Neural cell (in vitro differentiated cells): ENCODE data around the gene MYBBP1A.

Experiments
- EZH2 ChIP-seq: fragments of 200-600, 300-800 bp; shearing (Covaris generic), sonication (generic); IDR thresholded peaks from 2 replicates; pipeline ENCODE4 v1.6.1; 2014; ENCODE audit warnings: antibody characterized with exemption, low read length, borderline replicate concordance, mild to moderate bottlenecking; ENCODE audit not compliant: insufficient read depth, poor library complexity, severe bottlenecking
- MXI1 ChIP-seq: fragments of 450-650 bp; conservative IDR thresholded peaks from 2 replicates; pipeline ENCODE4 v1.6.1; 2014; ENCODE audit warnings: antibody characterized with exemption, mild to moderate bottlenecking; ENCODE audit not compliant: poor library complexity, severe bottlenecking
- POLR2AphosphoS5 ChIP-seq: IDR thresholded peaks from 2 replicates; pipeline ENCODE4 v1.6.1; 2012
- SMC3 ChIP-seq: fragments of 450-650 bp; conservative IDR thresholded peaks from 2 replicates; pipeline ENCODE4 v1.6.1; 2014; ENCODE audit warnings: antibody characterized with exemption, mild to moderate bottlenecking, moderate library complexity; ENCODE audit not compliant: poor library complexity
- TF ChIP-seq, protein P1 (sequence below): fragments of 450-650 bp; IDR thresholded peaks from 2 replicates; pipeline ENCODE4 v1.5.1; 2014; ENCODE audit warnings: antibody characterized with exemption, mild to moderate bottlenecking, moderate library complexity; ENCODE audit not compliant: poor library complexity, severe bottlenecking
- TF ChIP-seq, protein P2 (sequence below): IDR thresholded peaks from 2 replicates; pipeline ENCODE4 v1.6.1; 2012; ENCODE audit warnings: borderline replicate concordance

DNA sequence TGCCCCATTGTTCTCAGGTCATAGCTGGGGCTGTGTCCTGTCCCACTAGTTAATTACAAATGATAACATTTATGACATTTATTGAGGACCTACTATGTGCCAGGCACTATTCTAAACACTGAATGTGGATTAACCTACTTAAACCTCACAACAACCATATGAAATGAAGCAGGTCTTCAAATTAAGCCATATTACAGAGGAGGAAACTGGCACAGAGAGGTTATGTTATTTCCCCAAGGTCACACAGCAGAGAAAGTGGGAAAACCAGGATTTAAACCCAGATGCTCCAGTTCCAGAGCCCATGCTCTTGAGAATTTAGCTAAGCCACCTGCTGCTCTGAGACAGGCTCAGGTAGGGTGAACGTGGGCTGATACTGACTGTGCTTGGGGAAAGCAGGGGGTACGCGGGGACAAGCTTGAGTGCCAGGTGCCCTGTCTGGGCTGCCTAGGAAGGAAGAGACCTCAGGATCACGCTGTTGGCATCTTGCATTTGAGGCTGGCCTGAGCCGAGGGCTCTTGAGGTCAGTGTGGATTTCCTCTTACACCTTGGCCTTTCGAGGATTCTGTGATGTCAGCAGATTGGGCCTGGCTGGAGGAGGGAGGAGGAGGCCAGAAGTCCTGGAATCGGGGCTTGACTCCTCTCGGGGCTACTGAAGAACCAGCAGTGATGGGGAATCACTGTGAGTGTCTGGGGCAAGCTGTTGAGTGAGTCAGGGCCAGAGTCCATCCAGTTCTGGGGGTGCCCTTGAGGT lies 47.6 kb downstream of the MYBBP1A start:
- TF ChIP-seq, protein P1, sequence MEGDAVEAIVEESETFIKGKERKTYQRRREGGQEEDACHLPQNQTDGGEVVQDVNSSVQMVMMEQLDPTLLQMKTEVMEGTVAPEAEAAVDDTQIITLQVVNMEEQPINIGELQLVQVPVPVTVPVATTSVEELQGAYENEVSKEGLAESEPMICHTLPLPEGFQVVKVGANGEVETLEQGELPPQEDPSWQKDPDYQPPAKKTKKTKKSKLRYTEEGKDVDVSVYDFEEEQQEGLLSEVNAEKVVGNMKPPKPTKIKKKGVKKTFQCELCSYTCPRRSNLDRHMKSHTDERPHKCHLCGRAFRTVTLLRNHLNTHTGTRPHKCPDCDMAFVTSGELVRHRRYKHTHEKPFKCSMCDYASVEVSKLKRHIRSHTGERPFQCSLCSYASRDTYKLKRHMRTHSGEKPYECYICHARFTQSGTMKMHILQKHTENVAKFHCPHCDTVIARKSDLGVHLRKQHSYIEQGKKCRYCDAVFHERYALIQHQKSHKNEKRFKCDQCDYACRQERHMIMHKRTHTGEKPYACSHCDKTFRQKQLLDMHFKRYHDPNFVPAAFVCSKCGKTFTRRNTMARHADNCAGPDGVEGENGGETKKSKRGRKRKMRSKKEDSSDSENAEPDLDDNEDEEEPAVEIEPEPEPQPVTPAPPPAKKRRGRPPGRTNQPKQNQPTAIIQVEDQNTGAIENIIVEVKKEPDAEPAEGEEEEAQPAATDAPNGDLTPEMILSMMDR: no peak
- TF ChIP-seq MXI1 (no peak), POLR2AphosphoS5 (no peak), SMC3 (no peak), EZH2 (no peak)
- TF ChIP-seq, protein P2, sequence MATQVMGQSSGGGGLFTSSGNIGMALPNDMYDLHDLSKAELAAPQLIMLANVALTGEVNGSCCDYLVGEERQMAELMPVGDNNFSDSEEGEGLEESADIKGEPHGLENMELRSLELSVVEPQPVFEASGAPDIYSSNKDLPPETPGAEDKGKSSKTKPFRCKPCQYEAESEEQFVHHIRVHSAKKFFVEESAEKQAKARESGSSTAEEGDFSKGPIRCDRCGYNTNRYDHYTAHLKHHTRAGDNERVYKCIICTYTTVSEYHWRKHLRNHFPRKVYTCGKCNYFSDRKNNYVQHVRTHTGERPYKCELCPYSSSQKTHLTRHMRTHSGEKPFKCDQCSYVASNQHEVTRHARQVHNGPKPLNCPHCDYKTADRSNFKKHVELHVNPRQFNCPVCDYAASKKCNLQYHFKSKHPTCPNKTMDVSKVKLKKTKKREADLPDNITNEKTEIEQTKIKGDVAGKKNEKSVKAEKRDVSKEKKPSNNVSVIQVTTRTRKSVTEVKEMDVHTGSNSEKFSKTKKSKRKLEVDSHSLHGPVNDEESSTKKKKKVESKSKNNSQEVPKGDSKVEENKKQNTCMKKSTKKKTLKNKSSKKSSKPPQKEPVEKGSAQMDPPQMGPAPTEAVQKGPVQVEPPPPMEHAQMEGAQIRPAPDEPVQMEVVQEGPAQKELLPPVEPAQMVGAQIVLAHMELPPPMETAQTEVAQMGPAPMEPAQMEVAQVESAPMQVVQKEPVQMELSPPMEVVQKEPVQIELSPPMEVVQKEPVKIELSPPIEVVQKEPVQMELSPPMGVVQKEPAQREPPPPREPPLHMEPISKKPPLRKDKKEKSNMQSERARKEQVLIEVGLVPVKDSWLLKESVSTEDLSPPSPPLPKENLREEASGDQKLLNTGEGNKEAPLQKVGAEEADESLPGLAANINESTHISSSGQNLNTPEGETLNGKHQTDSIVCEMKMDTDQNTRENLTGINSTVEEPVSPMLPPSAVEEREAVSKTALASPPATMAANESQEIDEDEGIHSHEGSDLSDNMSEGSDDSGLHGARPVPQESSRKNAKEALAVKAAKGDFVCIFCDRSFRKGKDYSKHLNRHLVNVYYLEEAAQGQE: no peak
